WI38 (cell line): ENCODE measurements around the gene SLC16A7.

Source experiments
- H3K4me3 ChIP-seq: 2 replicates; pipeline ENCODE4 v1.5.1; 2011; ENCODE audit warnings: low read depth, mild to moderate bottlenecking, control low read depth, low read length
- TF ChIP-seq, protein P1 (sequence below): IDR thresholded peaks from 2 replicates; pipeline ENCODE4 v1.5.1; 2012; ENCODE audit warnings: low read depth, mild to moderate bottlenecking, control low read depth, low read length

SLC16A7 gene, protein sequence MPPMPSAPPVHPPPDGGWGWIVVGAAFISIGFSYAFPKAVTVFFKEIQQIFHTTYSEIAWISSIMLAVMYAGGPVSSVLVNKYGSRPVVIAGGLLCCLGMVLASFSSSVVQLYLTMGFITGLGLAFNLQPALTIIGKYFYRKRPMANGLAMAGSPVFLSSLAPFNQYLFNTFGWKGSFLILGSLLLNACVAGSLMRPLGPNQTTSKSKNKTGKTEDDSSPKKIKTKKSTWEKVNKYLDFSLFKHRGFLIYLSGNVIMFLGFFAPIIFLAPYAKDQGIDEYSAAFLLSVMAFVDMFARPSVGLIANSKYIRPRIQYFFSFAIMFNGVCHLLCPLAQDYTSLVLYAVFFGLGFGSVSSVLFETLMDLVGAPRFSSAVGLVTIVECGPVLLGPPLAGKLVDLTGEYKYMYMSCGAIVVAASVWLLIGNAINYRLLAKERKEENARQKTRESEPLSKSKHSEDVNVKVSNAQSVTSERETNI

DNA sequence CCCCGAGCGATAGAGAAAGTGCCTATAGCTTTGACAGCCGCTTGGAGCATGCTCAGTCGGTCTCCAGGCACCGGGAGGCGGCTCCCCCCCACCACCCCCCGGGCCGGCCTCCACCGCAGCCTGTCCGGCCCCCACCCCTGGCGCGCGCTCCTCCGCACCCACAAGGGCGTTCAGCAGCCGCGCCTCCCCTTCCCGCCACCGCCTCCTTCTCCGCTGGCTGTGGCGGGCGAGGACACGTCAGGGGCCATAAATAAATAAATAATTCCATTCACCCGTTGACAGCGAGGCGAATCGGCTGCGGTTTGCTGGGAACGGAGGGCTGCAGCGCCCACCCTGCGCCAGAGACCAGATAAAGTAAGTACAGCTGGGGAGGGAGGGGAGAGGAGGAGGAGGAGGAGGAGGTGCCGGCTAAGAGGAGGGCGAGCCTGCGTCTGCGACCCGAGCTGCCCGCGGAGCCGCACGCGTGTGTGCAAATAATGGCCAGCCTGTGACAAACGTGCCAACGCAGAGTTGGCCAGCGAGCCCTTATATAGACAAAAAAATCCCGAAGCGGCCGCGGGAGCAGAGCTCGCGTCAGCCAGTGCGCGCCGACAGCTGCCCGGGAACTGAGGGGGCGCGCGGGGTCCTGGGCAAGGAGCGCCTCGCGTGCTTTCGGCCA, at the start of gene SLC16A7:
SLC16A7 (plus strand) TSS at position 147 of the 658 bp plus-strand sequence. CDS start 108,773 bp downstream, outside the sequence.
- TF ChIP-seq, protein P1, sequence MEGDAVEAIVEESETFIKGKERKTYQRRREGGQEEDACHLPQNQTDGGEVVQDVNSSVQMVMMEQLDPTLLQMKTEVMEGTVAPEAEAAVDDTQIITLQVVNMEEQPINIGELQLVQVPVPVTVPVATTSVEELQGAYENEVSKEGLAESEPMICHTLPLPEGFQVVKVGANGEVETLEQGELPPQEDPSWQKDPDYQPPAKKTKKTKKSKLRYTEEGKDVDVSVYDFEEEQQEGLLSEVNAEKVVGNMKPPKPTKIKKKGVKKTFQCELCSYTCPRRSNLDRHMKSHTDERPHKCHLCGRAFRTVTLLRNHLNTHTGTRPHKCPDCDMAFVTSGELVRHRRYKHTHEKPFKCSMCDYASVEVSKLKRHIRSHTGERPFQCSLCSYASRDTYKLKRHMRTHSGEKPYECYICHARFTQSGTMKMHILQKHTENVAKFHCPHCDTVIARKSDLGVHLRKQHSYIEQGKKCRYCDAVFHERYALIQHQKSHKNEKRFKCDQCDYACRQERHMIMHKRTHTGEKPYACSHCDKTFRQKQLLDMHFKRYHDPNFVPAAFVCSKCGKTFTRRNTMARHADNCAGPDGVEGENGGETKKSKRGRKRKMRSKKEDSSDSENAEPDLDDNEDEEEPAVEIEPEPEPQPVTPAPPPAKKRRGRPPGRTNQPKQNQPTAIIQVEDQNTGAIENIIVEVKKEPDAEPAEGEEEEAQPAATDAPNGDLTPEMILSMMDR, result no peak
- peak within 1 kb of the TSS; percentile 66 for H3K4me3 ChIP-seq

DNA sequence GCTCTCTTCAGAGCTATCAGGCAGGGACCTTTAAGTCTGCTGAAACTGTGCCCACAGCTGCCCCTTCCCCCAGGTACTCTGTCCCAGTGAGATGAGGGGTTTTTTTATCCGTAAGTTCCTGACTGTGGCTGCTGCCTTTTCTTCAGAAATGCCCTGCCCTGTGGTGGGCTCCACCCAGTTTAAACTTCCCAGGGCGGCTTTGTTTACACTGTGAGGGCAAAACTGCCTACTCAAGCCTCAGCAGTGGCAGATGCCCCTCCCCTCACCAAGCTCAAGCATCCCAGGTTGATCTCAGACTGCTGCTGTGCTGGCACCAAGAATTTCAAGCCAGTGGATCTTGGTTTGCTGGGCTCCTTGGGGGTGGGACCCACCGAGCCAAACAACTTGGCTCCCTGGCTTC, 46.9 kb upstream of the SLC16A7 start:
- TF ChIP-seq, protein P1, result no peak
- H3K4me3 ChIP-seq, result no peak overlapping the region

DNA sequence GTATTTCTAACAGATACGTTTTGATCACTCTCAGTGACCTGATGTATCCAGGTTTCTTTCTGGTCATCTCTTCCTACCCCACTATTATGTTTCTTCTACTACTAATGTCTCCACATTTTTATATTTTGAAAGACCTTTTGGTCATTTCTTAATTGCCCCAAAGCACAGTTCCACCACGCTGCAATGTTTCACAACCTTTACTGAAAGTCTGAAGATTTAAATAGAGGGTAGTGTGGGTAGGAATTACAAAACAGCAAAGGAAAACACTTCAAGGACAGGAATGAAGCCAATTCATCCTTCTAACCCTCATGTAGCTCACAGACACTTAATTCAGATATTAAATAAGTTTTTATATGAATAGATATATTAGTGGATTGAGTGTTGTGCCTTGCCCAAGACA, 36.1 kb upstream of the SLC16A7 start:
- no peak overlapping the region for H3K4me3 ChIP-seq
- TF ChIP-seq, protein P1, result no peak

DNA sequence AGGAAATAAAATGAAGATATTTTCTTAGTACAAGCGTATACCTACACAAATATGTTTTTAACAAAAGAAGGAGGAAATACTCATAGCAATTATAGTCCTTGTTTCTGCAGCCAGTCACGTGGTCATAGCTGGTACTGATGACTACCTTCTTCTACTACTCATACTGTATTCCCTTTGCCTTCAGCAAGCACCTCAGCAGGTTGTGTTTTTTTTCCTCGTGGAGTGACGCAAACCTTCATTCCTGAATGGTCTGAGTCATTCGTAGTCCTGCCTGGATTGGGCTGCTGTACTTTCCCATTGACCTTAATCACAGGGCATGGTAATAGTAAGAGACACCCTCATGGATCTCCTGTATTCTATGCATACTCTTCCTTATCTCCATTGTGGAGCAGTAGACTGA, 25.7 kb upstream of the SLC16A7 start:
- H3K4me3 ChIP-seq, result no peak overlapping the region
- TF ChIP-seq, protein P1, result no peak

DNA sequence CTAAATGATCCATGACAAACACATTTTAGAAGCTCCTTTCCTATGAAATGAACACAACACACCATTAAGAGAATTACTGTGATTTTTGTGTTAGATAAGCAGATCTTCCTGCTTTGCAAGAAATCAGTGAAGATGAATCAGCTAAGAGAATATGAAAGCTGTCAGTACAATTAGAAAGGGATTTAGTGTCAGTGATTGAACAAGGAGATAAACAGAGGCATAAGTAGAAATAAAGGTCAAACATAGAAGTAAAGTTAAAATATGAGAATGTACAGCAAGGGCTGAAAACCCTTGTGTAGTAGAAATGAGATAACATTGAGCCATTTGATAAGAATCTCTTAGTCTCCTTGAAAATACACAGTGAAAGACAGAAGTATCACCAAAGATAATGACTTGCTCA, 21.4 kb upstream of the SLC16A7 start:
- TF ChIP-seq, protein P1, result no peak
- H3K4me3 ChIP-seq, result no peak overlapping the region

DNA sequence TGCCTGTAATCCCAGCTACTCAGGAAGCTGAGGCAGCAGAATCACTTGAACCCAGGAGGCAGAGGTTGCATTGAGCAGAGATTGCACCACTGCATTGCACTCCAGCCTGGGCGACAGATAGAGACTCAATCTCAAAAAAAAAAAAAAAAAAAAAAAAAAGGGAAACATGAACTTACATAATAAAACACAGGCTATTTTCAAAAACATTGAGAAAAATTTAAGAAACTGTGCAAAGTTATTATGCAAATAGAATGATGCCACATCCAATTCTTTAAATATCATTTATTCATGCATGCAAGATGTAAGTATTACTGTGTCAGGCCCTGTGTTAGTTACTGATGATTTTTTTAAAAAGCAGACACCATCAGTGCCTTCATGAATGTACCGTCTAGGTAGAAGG, 20.0 kb upstream of the SLC16A7 start:
- TF ChIP-seq, protein P1, result no peak
- no peak overlapping the region for H3K4me3 ChIP-seq

DNA sequence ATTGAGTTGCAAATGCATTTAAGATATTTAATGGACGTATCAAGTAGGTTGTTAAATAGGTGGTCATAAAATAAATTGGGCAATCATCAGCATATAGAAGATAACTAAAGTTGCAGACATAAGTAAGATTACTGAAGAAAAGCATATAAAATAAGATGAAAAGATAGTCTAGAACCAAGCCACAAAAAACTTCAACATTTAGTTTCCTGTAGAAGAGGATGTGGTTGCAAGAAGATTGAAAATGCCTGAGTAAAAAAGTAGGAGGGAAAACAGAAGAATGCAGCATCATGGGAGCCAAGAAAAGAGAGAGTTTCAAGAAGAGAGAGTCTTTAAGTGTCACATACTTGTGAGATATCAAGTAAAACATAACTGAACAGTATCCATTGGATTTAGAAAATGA, 17.6 kb upstream of the SLC16A7 start:
- H3K4me3 ChIP-seq, result no peak overlapping the region
- TF ChIP-seq, protein P1, result no peak
